Activated CD8-positive, alpha-beta memory T cell treated with anti-CD3 and anti-CD28 coated beads for 36 hours (primary cell): ENCODE data around the gene DSC2. TPM values are rescaled to one million over a fixed set of nuclear protein-coding genes. Genes with fewer than 3 reads are reported as not detected.
"Not testable (repeated sequence)": the region's sequence is repeated elsewhere in the genome, so short reads cannot be mapped to it uniquely, and the experiment has no call there.

Source experiments
- CTCF ChIA-PET: fragments of 350-600 bp; sonication (Branson Sonifier 250); formaldehyde crosslinking; loops from one replicate; lab custom pipeline; 2021; ENCODE audit warnings: antibody characterized with exemption; lab: Charles Lee
- POLR2A ChIA-PET: fragments of 350-600 bp; sonication (Branson Sonifier 250); formaldehyde crosslinking; loops from one replicate; lab custom pipeline; 2021; ENCODE audit warnings: antibody characterized with exemption; lab: Charles Lee
- total RNA-seq, 2 experiments: library from RNA; stranded (reverse); gene quantifications; one replicate each; pipeline ENCODE4 v1.2.3, GENCODE V29; 2021

Gene DSC2
- total RNA-seq, 2 experiments from 2014 or later, result not detected

DNA sequence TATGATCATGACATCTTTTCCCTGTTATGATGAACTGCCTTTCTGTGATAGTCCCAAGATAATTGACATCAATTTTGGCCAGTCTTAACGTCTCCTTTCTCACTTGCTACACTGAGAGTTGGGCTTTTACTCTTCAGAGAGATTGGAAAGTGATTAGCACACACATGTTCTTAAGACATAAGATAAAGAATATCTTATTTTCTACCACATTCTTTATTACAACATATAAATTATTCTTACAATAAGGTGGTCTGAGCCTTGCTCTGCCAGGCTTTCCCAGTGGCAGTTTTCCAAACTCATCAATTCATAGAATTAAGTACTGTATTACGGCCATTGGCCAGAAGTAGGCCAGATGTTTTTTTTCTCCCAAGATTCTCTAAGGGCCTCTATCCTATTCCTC is 54.0 kb downstream of the DSC2 start:
- ChIA-PET CTCF (no interaction called here), POLR2A (no interaction called here)

DNA sequence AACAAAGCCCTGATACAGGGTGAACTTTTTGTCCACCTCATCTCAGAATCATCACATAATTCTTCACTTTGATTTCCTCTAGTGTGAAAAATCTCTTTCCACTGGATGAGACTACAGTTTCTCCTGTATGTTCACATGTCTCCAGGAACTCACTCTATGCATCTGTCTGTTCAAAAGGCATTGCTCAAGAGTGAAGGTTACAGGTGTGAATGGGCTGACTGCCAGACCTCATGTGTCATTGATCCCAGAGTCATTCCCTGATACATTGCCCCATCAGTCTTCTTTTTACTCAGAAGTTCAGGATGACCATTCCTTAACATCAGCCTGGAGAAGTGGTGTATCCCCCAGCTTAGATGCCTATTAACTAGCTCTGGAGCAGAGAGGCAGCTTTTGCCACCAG is 55.3 kb downstream of the DSC2 start:
- ChIA-PET CTCF (no interaction called here), POLR2A (no interaction called here)

DNA sequence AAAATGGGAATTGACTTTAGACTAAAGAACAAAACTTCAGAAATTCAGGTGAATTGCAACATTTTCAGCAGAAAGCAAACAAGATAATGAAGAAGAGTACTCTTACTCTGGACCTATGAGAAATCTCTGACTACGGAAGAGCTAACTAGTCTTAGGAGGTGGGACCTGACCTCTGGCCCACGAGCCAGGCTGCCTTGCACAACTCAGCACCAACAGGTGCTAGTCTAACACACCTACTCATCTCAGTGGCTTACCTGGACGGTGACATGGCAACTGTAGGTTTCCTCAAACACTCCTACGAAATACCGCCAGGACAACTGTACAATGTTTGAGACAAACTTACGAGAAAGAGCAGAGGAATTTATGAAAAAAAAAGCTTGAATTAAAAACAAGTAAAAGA is 56.6 kb downstream of the DSC2 start:
- CTCF ChIA-PET, result no interaction called here

DNA sequence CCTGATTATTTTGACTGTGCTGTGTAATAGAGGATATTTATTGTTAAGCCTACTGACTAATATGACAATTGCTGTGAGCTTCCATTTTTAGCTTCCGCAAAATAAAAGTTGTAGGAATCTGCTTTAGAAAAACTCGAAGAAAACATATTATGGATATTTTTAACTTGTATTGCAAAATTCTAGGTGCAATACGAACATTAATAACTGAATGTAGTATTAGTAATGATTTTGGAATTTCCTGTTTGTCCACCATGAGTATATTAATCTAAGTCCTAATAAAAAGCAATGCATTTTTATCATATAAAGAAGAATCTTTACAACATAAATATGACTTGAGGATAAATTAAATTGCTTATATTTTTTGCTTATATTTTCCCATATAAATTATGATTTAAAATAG is 57.3 kb downstream of the DSC2 start:
- ChIA-PET POLR2A (no interaction called here), CTCF (no interaction called here)

More for the DNA sequence above, 56.6 kb downstream of the DSC2 start:
- POLR2A ChIA-PET, result no interaction called here

DNA sequence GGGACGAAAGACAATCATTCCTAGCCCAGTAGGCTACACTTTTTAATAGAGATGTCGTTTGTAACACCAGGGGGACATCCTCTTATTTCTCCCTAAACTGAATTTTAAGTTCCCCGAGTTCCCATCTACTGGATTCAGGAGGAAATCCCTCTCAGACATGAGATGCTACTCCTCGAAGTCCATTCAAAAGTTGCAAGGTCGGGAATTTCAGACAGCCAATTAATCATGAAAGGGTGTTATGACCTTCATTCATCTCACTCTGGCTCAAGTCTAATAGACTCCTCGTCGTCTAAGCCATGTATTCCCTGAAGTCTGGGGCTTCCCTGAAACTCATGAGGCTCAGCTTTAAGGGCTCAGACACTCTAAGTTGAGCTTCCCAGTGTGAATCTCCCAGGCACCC is 58.5 kb downstream of the DSC2 start:
- CTCF ChIA-PET, result no interaction called here
- POLR2A ChIA-PET, result no interaction called here

DNA sequence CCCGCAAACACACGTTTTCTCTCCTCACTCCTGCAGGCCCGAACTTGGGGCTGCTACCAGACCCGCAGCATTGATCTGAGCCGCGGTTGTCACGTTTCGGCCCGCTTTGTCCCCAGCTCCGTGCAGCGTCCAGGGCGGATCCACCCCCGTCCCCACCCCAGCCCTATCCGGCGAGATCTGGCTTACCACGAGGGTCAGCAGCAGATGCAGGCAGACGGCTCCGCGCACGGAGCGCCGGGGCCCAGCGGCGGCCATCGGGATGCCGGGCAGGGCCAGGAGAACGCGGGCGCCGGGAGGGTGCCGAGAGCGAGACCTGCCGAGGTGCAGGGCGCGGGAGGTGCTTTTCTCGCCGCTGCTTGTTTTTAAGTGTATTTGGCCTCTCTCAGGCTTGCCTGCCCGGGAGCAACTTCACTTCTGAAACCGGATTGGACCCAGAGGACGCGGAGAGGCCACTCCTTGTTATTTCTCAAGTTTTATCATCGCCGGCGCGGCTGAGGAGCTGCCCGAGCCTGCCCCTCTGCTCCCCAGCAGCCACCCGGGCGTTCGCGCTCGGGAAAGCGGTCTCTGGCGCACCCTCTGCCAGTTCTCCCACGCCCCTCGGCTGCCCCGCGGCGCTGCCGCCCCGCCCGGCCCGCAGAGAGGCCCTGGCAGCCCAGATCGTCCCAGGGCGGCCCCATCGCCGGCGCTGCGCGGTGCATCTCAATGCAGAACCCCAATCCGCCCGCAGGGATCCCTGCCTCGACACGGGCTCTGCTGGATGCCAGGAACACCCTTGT is 59.6 kb downstream of the DSC2 start, which contains the start of gene DSC3:
DSC3 (minus strand) TSS at position 337 of the 776 bp plus-strand sequence; CDS start at position 255, 82 bp downstream.
- POLR2A ChIA-PET, result no interaction called here

DNA sequence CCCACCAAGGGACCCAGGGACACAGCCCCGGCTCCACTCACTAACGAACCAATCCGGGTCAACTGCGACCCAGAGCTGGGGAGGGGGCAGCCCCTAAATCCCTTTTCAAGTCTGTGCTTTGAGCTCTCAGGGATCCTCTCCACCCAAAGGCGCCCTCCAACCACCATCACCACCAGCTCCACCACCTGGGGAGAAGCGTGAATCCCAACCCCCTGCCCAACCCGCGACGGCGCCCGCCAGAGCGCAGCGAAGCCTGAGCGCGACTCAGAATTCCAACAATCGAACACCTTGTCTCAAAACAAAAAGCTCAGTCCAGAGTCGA is 60.2 kb downstream of the DSC2 start:
- POLR2A ChIA-PET, result no interaction called here
- CTCF ChIA-PET, result no interaction called here

More for the DNA sequence above, 59.6 kb downstream of the DSC2 start, which contains the start of gene DSC3:
- CTCF ChIA-PET, result no interaction called here

DNA sequence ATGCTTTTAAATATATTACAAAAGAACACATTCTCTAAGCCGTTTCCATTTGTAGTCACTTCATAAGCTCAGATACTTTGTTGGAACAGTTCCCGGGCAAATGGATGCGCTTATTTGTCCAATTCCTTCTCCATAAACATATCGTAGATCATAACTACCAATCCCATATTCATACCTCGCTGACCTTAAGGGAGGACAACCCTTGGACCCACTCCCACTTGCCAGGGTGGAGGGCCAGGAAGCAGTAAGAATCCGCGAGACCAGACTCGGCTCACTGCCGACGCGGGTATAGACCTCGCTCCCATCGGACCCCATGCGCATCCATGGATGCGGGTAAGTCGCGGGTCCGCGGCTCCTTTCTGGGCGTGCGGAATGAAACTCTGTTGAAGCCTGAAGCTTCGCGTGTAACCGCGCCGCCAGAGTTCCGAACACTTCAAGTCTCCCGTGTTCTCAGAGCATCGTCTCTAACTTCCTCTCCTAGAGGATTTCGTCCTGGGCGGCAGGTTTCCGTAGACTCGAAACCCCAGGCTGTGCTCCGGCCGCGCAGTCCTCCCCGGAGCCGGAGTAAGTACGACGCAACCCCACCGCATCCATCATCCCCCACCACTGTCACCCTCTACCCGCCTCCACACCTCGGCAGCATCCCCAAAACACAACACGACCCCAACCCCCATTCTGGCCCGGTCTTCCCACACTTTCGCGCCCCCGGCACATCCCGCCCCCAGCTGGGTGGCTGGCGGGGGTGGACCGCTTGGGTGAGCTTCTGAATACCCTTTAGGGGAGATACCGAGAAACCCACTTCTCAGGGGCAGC is 60.7 kb downstream of the DSC2 start:
- ChIA-PET POLR2A (no interaction called here), CTCF (no interaction called here)

DNA sequence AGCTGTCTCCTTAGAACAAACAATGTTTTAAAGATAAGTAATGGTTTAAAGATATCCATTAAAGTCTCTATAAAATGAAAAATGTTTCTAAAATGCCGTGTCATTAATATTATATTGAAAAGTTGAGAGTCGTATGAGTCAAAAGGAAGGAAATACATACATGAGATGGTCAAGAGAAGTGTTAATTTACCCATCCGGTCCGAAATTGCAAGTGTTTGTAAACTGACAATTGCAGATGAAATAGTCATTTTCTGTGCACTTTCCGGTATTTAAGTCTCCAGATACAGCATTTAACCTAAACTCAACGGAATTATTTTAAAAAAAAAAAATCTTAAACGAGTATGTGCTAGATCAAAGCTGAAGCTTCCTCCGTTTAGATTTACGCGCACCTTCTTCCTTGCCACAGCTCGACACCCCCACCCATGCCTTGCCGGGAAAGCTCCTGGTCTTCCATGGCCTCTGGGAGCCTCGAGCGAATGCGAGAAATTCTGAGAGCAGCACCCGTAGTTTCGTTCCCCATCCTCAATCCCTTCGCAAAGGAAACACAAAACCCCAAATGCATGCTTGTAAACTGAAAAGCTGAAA is 61.4 kb downstream of the DSC2 start:
- ChIA-PET CTCF (no interaction called here), POLR2A (no interaction called here)

DNA sequence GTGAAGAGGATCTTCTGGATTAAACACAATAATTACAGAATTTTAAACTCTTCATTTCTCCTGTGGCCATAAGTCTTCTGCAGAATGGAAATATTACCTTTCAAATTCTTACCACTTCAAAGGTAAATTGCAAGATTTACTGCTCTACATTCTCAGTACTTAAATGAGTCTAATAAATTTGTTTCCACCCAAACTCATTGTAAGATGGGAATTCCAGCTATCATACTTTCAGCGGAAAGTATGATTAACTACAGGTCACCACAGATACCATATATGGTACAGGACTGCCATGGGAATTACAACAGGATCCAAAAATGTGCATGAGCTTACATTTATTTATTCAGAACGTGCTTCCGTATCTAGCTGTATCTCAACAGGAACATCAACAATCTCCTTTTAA is 62.8 kb downstream of the DSC2 start:
- ChIA-PET POLR2A (no interaction called here), CTCF (no interaction called here)

DNA sequence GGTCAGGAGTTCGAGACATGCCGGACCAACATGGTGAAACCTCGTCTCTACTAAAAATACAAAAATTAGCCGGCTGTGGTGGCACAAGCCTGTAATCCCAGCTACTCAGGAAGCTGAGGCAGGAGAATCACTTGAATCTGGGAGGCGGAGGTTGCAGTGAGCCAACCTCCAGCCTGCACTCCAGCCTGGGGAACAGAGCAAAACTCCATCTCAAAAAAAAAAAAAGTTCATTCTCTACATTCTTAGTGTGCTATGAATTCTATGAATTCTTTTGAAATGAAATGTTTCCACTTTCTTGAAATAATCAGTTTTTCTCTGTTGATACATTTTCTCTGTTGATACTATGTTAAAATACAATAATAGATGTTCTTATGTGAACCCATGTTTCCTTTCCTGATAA is 64.5 kb downstream of the DSC2 start:
- POLR2A ChIA-PET, CTCF ChIA-PET: not testable (repeated sequence)

DNA sequence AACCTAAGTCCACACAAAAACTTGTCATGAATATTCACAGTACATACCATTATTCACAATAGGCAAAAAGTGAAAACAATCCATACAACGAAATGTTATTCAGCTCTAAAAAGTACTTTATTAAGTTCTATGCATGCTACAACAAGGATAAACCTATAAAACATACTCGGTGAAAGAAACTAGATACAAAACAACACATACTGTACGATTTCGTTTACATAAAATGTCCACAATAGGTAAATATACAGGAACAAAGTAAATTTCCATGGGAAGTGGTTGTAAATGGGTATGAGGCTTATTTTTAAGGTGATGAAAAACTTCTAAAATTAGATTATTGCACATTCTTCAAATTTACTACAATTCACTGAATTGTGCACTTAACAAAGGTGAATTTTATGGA is 67.7 kb downstream of the DSC2 start:
- POLR2A ChIA-PET, result no interaction called here

DNA sequence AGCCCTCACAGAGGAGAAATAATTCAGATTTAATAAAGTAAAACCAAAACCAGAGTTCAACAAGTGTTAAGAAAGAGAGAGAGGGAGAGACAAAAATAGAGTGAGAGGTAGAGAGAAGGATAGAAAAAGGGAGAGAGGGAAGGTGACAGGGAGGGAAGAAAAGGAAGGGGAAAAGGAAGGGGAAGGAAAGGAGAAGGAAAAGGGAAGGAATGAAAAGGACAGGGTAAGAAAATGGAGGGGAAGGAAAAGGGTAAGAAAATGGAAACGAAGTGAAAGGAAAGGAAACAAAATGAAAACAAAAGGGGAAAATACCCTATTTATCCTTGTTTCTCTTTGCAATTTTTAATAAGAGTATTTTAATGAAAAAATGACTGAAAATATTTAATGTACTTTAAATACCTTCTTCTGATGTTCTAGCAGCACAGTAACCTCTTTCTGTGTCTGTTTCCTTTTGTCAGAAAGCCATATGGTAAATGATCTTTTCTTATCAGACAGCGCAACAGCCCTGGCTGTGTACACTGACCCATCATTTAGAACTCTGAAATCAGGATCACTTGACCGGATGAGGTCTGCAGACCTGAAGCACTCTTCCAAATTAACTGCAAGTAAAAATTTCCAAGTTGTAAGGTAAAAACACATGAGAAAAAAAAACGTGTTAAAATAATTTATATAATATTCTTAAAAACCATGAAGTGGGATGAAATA is 71.5 kb downstream of the DSC2 start:
- CTCF ChIA-PET, result no interaction called here
- POLR2A ChIA-PET, result no interaction called here

More for the DNA sequence above, 67.7 kb downstream of the DSC2 start:
- CTCF ChIA-PET, result no interaction called here

DNA sequence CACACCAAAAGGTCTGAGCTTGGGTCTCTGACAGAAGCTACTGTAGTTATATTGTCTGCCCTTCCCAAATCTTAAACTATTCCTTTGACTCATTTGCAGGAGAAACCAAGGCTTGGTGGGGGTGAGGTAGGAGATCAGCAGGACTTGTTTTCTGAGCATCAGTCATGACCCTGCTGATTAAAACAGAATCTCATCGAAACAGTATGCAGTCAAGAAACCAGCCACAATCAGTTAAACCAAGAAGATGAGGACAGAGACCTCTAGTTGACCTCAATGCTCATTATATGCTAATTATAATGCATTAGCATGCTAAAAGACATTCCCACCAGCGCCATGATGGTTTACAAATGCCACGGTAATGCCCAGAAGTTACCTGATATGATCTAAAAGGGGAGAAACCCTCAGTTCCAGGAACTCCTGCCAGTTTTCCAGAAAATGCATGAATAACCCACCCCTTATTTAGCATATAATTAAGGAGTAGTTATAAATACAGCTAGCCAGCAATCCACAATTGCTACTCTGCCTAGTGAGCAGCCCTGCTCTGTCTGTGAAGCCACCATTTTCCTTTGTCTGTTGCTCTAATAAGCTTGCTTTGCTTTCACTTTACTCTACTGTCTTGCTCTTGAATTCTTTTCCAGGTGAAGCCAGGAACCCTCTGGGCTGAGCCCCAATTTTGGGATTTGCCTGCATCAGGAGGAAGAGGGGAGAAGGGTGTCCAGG is 86.3 kb downstream of the DSC2 start:
- ChIA-PET CTCF (no interaction called here), POLR2A (no interaction called here)

DNA sequence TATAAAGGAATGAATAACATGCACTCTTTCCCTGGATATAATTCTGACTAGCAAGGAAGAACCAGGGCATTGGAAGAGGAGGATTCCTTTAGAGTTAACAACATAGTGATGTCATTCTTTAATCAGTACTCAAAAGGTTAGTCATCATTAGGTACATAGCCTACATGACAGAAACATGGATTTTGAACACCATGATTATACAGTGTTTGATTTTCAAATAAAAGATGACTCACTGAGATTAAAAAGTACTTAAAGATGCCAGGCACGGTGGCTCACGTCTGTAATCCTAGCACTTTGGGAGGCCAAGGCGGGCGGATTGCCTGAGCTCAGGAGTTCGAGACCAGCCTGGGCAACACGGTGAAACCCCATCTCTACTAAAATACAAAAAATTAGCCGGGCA is 90.8 kb downstream of the DSC2 start:
- POLR2A ChIA-PET, CTCF ChIA-PET: not testable (repeated sequence)

DNA sequence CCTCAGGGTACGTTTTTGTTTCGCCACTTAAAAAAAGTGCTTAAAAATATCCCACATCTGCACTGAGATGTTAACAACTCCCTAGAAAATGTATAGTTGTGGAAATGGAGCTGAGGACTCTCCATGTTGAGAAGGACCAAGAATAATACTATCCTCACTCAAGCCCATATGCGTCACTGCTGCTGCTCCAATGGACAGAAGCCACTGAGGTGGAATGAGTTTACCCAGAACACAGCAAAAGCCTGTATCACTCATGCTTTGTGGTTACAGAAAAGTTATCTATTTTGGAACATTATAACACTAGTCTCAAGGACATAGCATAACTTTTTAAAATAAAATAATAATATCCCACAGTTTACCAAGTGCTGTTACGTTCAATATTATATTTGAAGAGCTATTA is 91.6 kb downstream of the DSC2 start:
- ChIA-PET CTCF (no interaction called here), POLR2A (no interaction called here)
